ENCODE results near the gene TGM1.
"Not testable (repeated sequence)": the region's sequence is repeated elsewhere in the genome, so short reads cannot be mapped to it uniquely, and the experiment has no call there.

The TGM1 gene

DNA sequence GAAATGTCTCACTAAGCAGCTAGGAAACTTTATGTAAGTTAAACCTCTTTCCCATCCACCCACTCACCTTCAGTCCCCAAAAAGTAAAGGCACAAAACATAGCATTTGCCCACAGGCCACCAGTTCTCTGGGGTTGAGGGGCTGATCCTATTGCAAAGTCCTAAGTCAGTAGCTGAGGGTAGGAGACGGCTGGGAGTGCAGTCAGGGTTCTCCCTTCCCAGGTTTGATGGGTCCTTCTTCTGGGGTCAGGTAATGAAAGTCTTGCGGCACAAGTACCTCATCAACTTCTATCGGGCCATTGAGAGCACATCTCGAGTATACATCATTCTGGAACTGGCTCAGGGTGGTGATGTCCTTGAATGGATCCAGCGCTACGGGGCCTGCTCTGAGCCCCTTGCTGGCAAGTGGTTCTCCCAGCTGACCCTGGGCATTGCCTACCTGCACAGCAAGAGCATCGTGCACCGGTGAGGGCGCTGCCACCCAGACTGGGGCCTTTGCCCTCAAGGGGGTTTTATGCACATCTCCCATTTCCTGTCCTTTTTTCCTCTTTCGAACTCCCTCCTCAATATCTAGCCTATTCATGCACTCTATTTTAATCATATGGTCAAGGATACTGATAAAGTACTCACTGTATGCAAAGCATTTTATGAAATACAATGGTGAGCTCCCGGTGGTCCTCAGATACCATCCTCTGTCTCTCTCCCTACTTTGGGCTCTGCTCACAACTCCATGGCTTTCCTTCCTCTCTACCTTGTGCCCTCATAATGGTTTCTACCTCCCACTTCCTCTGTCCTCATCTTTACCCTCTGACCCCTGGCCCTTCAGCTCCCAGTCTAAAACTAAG, 56.5 kb downstream of the TGM1 start:
- DNase-seq (ENCODE audit: low read depth): no peak

DNA sequence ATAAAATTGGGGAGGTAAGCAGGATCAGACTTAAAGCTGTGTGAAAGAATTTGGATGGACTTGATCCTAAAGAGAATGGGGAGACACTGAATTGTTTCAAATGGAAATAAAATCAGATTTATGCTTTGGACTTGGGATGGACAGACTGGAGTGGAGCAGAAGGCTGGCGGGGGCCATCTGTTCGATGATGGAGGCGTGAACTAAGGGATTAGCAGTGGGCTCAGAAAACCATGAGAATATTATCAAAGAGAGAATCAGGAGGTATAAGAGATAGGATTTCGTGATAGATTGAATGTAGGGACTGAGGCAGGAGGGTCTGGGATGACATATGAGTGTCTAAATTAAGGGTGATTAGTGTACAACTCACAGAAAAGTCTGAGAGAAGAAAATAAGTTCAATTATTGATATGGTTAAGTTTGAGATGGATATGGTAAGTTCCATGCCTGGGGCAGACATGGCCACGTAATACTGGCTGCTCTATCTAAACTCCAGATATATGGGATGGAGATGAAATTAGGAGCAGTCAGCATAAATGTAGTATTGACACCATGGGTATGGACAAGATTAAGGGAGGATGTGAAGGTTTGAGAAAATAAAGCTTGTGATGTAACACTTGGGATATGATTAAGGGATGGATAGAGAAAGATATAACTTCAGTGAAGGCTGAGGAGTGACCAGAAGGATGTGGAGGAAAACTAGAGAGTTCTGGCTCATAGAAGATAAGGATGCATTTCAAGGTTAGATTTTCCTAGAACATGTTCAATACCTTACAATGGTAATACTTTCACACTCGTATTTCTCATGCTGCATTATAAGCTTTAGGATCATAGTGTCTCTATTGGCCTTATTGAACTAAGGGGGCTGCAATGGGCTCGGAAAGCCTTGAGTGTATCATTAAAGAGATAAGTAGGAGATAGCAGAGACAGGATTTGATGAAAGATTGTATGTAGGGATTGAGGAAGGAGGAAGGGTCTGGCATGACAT, 58.5 kb downstream of the TGM1 start:
- no peak for DNase-seq (ENCODE audit: low read depth)

- DNase-seq (ENCODE audit: low read depth): not testable (repeated sequence)
Measured at GRCh38 chr14:24203249-24203886, 59.6 kb downstream of the TGM1 start.

DNA sequence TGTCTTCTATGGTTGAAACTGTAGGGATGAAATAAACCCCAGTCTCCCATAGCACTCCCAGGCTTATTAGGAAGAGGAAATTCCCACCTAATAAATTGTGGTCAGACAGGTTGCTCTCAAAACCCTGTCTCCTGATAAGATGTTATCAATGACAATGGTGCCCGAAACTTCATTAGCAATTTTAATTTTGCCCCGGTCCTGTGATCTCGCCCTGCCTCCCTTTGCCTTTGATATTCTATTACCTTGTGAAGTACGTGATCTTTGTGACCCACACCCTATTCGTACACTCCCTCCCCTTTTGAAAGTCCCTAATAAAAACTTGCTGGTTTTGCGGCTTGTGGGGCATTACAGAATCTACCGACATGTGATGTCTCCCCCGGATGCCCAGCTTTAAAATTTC, 60.4 kb downstream of the TGM1 start:
- DNase-seq (ENCODE audit: low read depth): not testable (repeated sequence)

Measured in stimulated activated CD8-positive, alpha-beta memory T cell treated with anti-CD3 and anti-CD28 coated beads, Interleukin-7, amount 100 ng/mL, for 24 hours (primary cell).